GM23338 (cell line): ENCODE data around the gene LEP. TPM values are rescaled to one million over a fixed set of nuclear protein-coding genes. Genes with fewer than 3 reads are reported as not detected.

Experiments
- ATAC-seq: fragments of 200-7000 bp; cut with Tn5 transposase; 3 replicates; pipeline ENCODE4 v1.9.1; 2020
- DNase-seq: peaks from one replicate; pipeline ENCODE4 v3.0.0-alpha.2; 2015; ENCODE audit warnings: low spot score
- H2AFZ ChIP-seq: fragments of 200-600 bp; sonication (generic); 2 replicates; pipeline ENCODE4 v1.8.0; 2016; ENCODE audit warnings: antibody characterized with exemption, mild to moderate bottlenecking, moderate library complexity
- H3F3A ChIP-seq: fragments of 200-600 bp; sonication (generic); replicated peaks from 2 replicates; pipeline ENCODE4 v1.8.0; 2017; ENCODE audit warnings: antibody characterized with exemption, mixed run types, low read depth
- H3K27ac ChIP-seq: fragments of 200-600 bp; sonication (generic); 2 replicates; pipeline ENCODE4 v1.6.1; 2016; ENCODE audit warnings: low read depth
- H3K27me3 ChIP-seq: fragments of 200-600 bp; sonication (generic); 2 replicates; pipeline ENCODE4 v1.8.0; 2016; ENCODE audit warnings: mild to moderate bottlenecking, mixed run types, moderate library complexity; ENCODE audit not compliant: insufficient read depth
- H3K36me3 ChIP-seq: fragments of 200-600 bp; sonication (generic); 2 replicates; pipeline ENCODE4 v1.8.0; 2016; ENCODE audit warnings: mild to moderate bottlenecking; ENCODE audit not compliant: insufficient read depth
- H3K4me1 ChIP-seq: fragments of 200-600 bp; sonication (generic); 2 replicates; pipeline ENCODE4 v1.8.0; 2016; ENCODE audit warnings: mild to moderate bottlenecking, moderate library complexity; ENCODE audit not compliant: insufficient read depth
- H3K4me2 ChIP-seq: fragments of 200-600 bp; sonication (generic); 2 replicates; pipeline ENCODE4 v1.7.1; 2017; ENCODE audit warnings: mixed run types
- H3K4me3 ChIP-seq: fragments of 200-600 bp; sonication (generic); 2 replicates; pipeline ENCODE4 v1.6.1; 2016; ENCODE audit warnings: mixed run types
- H3K79me2 ChIP-seq: fragments of 200-600 bp; sonication (generic); replicated peaks from 2 replicates; pipeline ENCODE4 v1.8.0; 2017; ENCODE audit warnings: mild to moderate bottlenecking; ENCODE audit not compliant: insufficient read depth
- H3K9me2 ChIP-seq: fragments of 200-600 bp; sonication (generic); 2 replicates; pipeline ENCODE4 v1.8.0; 2017; ENCODE audit not compliant: insufficient read depth
- H4K20me1 ChIP-seq: fragments of 200-600 bp; sonication (generic); replicated peaks from 2 replicates; pipeline ENCODE4 v1.8.0; 2017; ENCODE audit warnings: mild to moderate bottlenecking; ENCODE audit not compliant: insufficient read depth
- H3K27ac Mint-ChIP-seq: 2 replicates; pipeline ENCODE4 v1.8.0; 2020; ENCODE audit warnings: inconsistent platforms, mild to moderate bottlenecking, moderate library complexity, mixed read lengths
- H3K27me3 Mint-ChIP-seq: 3 replicates; pipeline ENCODE4 v1.8.0; 2022; ENCODE audit warnings: low read depth, mild to moderate bottlenecking, moderate library complexity, mixed read lengths, inconsistent platforms; ENCODE audit not compliant: insufficient read depth, poor library complexity
- H3K36me3 Mint-ChIP-seq: 3 replicates; pipeline ENCODE4 v1.8.0; 2021; ENCODE audit warnings: low read depth, mild to moderate bottlenecking, inconsistent platforms, moderate library complexity, mixed read lengths
- H3K4me1 Mint-ChIP-seq: 3 replicates; pipeline ENCODE4 v1.8.0; 2020; ENCODE audit warnings: mild to moderate bottlenecking, inconsistent platforms, mixed read lengths
- H3K4me3 Mint-ChIP-seq: 3 replicates; pipeline ENCODE4 v1.8.0; 2021; ENCODE audit warnings: moderate library complexity, mild to moderate bottlenecking, inconsistent platforms, mixed read lengths
- H3K9me3 Mint-ChIP-seq: 3 replicates; pipeline ENCODE4 v1.8.0; 2020; ENCODE audit warnings: moderate library complexity, mild to moderate bottlenecking, inconsistent platforms, mixed read lengths
- EZH2 ChIP-seq: fragments of 200-600 bp; sonication (generic); IDR thresholded peaks from one replicate; pipeline ENCODE4 v1.8.0; 2017; ENCODE audit warnings: antibody characterized with exemption, mild to moderate bottlenecking, low read depth; ENCODE audit not compliant: unreplicated experiment
- EZH2phosphoT487 ChIP-seq: fragments of 200-600 bp; sonication (generic); IDR thresholded peaks from one replicate; pipeline ENCODE4 v1.8.1; 2018; ENCODE audit warnings: antibody characterized with exemption; ENCODE audit not compliant: unreplicated experiment
- JUNB ChIP-seq: IDR thresholded peaks from one replicate; pipeline ENCODE4 v1.6.1; 2016; ENCODE audit warnings: antibody characterized with exemption; ENCODE audit not compliant: unreplicated experiment
- NANOG ChIP-seq: IDR thresholded peaks from 2 replicates; pipeline ENCODE4 v1.6.1; 2016; ENCODE audit warnings: antibody characterized with exemption, borderline replicate concordance
- POLR2AphosphoS5 ChIP-seq: IDR thresholded peaks from 2 replicates; pipeline ENCODE4 v1.6.1; 2016; ENCODE audit warnings: antibody characterized with exemption, low read depth
- STAT1 ChIP-seq: IDR thresholded peaks from one replicate; pipeline ENCODE4 v1.6.1; 2016; ENCODE audit warnings: antibody characterized with exemption; ENCODE audit not compliant: unreplicated experiment
- ZNF114 ChIP-seq: fragments of 250-450 bp; sonication (Bioruptor Pico); IDR thresholded peaks from 2 replicates; pipeline ENCODE4 v1.5.0; 2020; ENCODE audit warnings: mild to moderate bottlenecking, moderate library complexity
- ZNF331 ChIP-seq: fragments of 250-450 bp; sonication (Bioruptor Pico); IDR thresholded peaks from 2 replicates; pipeline ENCODE4 v1.5.0; 2020; ENCODE audit warnings: low read depth, mild to moderate bottlenecking, moderate library complexity
- polyA plus RNA-seq: library from polyadenylated mRNA; unstranded; fragments of >200 nt; fragmentation: Nextera tagmentation; extraction: Ambion mirVana; gene quantifications from 2 replicates; pipeline ENCODE4 v1.2.1, GENCODE V29; 2016
- total RNA-seq: library from RNA; depleted of rRNA; stranded (reverse); fragments of >200 nt; shearing (Covaris generic); gene quantifications from 2 replicates; pipeline ENCODE4 v1.2.3, GENCODE V29; 2014
- TF ChIP-seq, protein P1 (sequence below): fragments of 250-450 bp; sonication (Bioruptor Pico); IDR thresholded peaks from 2 replicates; pipeline ENCODE4 v1.5.0; 2020; ENCODE audit warnings: mild to moderate bottlenecking, moderate library complexity
- TF ChIP-seq, protein P2 (sequence below), 2 experiments: fragments of 200-600 bp in 1 of 2; sonication (generic) in 1 of 2; conservative IDR thresholded peaks; 2 replicates each; pipeline versions ENCODE4 v1.5.1 to v1.6.1; 2016 to 2017; ENCODE audit warnings: antibody characterized with exemption in 2 of 2, low read depth in 2 of 2, mild to moderate bottlenecking in 2 of 2, moderate library complexity in 1 of 2
- TF ChIP-seq, protein P3 (sequence below): IDR thresholded peaks from one replicate; pipeline ENCODE4 v1.6.1; 2018; ENCODE audit warnings: antibody characterized with exemption; ENCODE audit not compliant: unreplicated experiment

Gene LEP
- total and polyA plus RNA-seq, 2 experiments from 2014 or later: not detected

- no peak overlapping the region for H3K4me3 Mint-ChIP-seq
- Histone ChIP-seq H3K4me1 (no peaks in the 10 kb centered on the region), H3K4me2 (no peak overlapping the region), H3K79me2 (no peaks in the 10 kb centered on the region), H3K27ac (no peak overlapping the region), H2AFZ (no peak overlapping the region), H3K9me2 (peaks cover 16% of the 10 kb centered on the region; the same call in 1 of the 2 replicates), H3K27me3 (no peaks in the 10 kb centered on the region), H3K36me3 (no peaks in the 10 kb centered on the region), H4K20me1 (no peaks in the 10 kb centered on the region), H3F3A (no peaks in the 10 kb centered on the region), H3K4me3 (no peak overlapping the region)
- DNase-seq: no peak
- H3K9me3 Mint-ChIP-seq: peaks cover 8% of the 10 kb centered on the region
- H3K36me3 Mint-ChIP-seq: peaks cover 5% of the 10 kb centered on the region; the same call in 1 of the 3 replicates
- no peaks in the 10 kb centered on the region; the same call in 2 of the 3 replicates for H3K4me1 Mint-ChIP-seq
- no peak overlapping the region for H3K27ac Mint-ChIP-seq
- no peak for ATAC-seq
- no peak for TF ChIP-seq POLR2AphosphoS5
- TF ChIP-seq JUNB: no peak
- TF ChIP-seq ZNF114 (CRISPR knock-in tag): no peak
- no peak for TF ChIP-seq STAT1
- H3K27me3 Mint-ChIP-seq: peaks cover 7% of the 10 kb centered on the region
Measured at GRCh38 chr7:128251337-128251736, 10.3 kb downstream of the LEP start.

- Histone ChIP-seq H3K4me2 (no peak overlapping the region), H3K4me1 (no peaks in the 10 kb centered on the region), H3K9me2 (peaks cover 10% of the 10 kb centered on the region; the same call in 1 of the 2 replicates), H3K27me3 (no peaks in the 10 kb centered on the region), H2AFZ (no peak overlapping the region), H3K4me3 (no peak overlapping the region), H3F3A (no peaks in the 10 kb centered on the region), H3K27ac (no peak overlapping the region), H4K20me1 (no peaks in the 10 kb centered on the region), H3K36me3 (no peaks in the 10 kb centered on the region), H3K79me2 (no peaks in the 10 kb centered on the region)
- peaks cover 5% of the 10 kb centered on the region; the same call in 1 of the 3 replicates for H3K36me3 Mint-ChIP-seq
- H3K27ac Mint-ChIP-seq: no peak overlapping the region
- DNase-seq (no peak), ATAC-seq (no peak)
- 0 out of 3 replicates have a peak, but pooled peaks cover 3% of the 10 kb centered on the region for H3K4me1 Mint-ChIP-seq
- H3K27me3 Mint-ChIP-seq: peaks cover 9% of the 10 kb centered on the region
- H3K4me3 Mint-ChIP-seq: no peak overlapping the region
- H3K9me3 Mint-ChIP-seq: peaks cover 8% of the 10 kb centered on the region
- no peak for TF ChIP-seq POLR2AphosphoS5
- no peak for TF ChIP-seq EZH2phosphoT487
- no peak for TF ChIP-seq NANOG
- TF ChIP-seq STAT1: no peak
- TF ChIP-seq, protein P1, sequence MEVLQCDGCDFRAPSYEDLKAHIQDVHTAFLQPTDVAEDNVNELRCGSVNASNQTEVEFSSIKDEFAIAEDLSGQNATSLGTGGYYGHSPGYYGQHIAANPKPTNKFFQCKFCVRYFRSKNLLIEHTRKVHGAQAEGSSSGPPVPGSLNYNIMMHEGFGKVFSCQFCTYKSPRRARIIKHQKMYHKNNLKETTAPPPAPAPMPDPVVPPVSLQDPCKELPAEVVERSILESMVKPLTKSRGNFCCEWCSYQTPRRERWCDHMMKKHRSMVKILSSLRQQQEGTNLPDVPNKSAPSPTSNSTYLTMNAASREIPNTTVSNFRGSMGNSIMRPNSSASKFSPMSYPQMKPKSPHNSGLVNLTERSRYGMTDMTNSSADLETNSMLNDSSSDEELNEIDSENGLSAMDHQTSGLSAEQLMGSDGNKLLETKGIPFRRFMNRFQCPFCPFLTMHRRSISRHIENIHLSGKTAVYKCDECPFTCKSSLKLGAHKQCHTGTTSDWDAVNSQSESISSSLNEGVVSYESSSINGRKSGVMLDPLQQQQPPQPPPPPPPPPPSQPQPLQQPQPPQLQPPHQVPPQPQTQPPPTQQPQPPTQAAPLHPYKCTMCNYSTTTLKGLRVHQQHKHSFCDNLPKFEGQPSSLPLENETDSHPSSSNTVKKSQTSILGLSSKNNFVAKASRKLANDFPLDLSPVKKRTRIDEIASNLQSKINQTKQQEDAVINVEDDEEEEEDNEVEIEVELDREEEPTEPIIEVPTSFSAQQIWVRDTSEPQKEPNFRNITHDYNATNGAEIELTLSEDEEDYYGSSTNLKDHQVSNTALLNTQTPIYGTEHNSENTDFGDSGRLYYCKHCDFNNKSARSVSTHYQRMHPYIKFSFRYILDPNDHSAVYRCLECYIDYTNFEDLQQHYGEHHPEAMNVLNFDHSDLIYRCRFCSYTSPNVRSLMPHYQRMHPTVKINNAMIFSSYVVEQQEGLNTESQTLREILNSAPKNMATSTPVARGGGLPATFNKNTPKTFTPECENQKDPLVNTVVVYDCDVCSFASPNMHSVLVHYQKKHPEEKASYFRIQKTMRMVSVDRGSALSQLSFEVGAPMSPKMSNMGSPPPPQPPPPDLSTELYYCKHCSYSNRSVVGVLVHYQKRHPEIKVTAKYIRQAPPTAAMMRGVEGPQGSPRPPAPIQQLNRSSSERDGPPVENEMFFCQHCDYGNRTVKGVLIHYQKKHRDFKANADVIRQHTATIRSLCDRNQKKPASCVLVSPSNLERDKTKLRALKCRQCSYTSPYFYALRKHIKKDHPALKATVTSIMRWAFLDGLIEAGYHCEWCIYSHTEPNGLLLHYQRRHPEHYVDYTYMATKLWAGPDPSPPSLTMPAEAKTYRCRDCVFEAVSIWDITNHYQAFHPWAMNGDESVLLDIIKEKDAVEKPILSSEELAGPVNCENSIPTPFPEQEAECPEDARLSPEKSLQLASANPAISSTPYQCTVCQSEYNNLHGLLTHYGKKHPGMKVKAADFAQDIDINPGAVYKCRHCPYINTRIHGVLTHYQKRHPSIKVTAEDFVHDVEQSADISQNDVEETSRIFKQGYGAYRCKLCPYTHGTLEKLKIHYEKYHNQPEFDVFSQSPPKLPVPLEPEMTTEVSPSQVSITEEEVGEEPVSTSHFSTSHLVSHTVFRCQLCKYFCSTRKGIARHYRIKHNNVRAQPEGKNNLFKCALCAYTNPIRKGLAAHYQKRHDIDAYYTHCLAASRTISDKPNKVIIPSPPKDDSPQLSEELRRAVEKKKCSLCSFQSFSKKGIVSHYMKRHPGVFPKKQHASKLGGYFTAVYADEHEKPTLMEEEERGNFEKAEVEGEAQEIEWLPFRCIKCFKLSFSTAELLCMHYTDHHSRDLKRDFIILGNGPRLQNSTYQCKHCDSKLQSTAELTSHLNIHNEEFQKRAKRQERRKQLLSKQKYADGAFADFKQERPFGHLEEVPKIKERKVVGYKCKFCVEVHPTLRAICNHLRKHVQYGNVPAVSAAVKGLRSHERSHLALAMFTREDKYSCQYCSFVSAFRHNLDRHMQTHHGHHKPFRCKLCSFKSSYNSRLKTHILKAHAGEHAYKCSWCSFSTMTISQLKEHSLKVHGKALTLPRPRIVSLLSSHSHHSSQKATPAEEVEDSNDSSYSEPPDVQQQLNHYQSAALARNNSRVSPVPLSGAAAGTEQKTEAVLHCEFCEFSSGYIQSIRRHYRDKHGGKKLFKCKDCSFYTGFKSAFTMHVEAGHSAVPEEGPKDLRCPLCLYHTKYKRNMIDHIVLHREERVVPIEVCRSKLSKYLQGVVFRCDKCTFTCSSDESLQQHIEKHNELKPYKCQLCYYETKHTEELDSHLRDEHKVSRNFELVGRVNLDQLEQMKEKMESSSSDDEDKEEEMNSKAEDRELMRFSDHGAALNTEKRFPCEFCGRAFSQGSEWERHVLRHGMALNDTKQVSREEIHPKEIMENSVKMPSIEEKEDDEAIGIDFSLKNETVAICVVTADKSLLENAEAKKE: no peak
- TF ChIP-seq ZNF331 (CRISPR knock-in tag): no peak
- TF ChIP-seq, protein P2, sequence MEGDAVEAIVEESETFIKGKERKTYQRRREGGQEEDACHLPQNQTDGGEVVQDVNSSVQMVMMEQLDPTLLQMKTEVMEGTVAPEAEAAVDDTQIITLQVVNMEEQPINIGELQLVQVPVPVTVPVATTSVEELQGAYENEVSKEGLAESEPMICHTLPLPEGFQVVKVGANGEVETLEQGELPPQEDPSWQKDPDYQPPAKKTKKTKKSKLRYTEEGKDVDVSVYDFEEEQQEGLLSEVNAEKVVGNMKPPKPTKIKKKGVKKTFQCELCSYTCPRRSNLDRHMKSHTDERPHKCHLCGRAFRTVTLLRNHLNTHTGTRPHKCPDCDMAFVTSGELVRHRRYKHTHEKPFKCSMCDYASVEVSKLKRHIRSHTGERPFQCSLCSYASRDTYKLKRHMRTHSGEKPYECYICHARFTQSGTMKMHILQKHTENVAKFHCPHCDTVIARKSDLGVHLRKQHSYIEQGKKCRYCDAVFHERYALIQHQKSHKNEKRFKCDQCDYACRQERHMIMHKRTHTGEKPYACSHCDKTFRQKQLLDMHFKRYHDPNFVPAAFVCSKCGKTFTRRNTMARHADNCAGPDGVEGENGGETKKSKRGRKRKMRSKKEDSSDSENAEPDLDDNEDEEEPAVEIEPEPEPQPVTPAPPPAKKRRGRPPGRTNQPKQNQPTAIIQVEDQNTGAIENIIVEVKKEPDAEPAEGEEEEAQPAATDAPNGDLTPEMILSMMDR (conservative IDR thresholded peaks at IDR 0.05; ENCODE audit: low read depth in 2 of 2): no peak
- TF ChIP-seq, protein P3, sequence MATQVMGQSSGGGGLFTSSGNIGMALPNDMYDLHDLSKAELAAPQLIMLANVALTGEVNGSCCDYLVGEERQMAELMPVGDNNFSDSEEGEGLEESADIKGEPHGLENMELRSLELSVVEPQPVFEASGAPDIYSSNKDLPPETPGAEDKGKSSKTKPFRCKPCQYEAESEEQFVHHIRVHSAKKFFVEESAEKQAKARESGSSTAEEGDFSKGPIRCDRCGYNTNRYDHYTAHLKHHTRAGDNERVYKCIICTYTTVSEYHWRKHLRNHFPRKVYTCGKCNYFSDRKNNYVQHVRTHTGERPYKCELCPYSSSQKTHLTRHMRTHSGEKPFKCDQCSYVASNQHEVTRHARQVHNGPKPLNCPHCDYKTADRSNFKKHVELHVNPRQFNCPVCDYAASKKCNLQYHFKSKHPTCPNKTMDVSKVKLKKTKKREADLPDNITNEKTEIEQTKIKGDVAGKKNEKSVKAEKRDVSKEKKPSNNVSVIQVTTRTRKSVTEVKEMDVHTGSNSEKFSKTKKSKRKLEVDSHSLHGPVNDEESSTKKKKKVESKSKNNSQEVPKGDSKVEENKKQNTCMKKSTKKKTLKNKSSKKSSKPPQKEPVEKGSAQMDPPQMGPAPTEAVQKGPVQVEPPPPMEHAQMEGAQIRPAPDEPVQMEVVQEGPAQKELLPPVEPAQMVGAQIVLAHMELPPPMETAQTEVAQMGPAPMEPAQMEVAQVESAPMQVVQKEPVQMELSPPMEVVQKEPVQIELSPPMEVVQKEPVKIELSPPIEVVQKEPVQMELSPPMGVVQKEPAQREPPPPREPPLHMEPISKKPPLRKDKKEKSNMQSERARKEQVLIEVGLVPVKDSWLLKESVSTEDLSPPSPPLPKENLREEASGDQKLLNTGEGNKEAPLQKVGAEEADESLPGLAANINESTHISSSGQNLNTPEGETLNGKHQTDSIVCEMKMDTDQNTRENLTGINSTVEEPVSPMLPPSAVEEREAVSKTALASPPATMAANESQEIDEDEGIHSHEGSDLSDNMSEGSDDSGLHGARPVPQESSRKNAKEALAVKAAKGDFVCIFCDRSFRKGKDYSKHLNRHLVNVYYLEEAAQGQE: no peak
- no peak for TF ChIP-seq ZNF114 (CRISPR knock-in tag)
- no peak for TF ChIP-seq EZH2
Measured at GRCh38 chr7:128253701-128254100, 12.6 kb downstream of the LEP start.
